ENCODE results near the gene MPND. TPM values are rescaled to one million over a fixed set of nuclear protein-coding genes. Genes with fewer than 3 reads are reported as not detected.
A peak's percentile ranks its signal among the peaks of the same experiment; 100 is the strongest.
"Not testable (repeated sequence)": the region's sequence is repeated elsewhere in the genome, so short reads cannot be mapped to it uniquely, and the experiment has no call there.

The MPND gene
- total RNA-seq, 1 donor from 2014 or later = 24.2 TPM

DNA sequence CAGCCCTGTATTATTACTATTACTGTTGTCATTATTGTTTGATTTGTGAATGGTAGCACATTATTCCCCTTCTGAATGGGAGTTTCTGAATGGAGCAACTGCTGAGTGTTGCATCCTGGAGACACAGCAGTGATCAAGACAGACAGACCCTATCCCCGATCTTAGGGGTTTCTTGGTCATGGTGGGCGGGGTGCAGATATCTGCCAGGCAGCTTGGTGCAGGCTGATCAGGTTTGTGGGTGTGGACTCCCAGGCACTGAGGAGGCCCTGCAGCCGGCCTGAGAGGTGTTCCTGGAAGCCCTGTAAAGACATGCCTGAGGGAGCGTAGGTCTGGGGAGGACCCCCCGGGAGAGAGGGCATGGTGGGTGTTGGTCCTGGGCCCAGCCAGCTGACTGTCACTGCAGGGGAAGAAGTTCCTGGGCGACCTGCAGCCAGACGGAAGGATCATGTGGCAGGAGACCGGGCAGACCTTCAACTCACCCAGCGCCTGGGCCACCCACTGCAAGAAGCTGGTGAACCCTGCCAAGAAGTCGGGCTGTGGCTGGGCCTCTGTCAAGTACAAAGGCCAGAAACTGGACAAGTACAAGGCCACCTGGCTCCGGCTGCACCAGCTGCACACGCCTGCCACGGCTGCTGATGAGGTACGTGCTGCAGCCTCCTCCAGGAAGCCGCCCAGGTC lies 2.1 kb downstream of the MPND start:
- peak; percentile 32 for ATAC-seq

DNA sequence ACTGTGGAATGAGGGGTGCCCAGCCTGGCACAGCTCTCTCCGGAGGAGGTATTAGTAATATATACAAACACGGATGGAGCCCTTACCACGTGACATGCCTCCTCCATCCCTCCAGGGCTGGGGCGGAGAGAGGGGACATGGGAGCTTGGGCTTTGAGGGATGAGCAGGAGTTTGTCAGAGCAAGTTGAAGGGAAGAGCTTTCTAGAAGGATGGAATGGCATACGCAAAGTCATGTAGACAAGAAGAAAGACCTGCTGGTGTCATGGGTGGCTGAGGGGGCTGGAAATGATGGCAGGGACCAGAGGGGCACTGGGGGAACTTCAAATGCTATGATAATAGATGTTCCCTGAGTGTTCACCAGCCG lies 2.6 kb downstream of the MPND start:
- no peak for ATAC-seq
- DNase-seq (ENCODE audit: low spot score) = no peak

More for the DNA sequence above, 2.1 kb downstream of the MPND start:
- peak; percentile 92 for DNase-seq (ENCODE audit: low spot score)

DNA sequence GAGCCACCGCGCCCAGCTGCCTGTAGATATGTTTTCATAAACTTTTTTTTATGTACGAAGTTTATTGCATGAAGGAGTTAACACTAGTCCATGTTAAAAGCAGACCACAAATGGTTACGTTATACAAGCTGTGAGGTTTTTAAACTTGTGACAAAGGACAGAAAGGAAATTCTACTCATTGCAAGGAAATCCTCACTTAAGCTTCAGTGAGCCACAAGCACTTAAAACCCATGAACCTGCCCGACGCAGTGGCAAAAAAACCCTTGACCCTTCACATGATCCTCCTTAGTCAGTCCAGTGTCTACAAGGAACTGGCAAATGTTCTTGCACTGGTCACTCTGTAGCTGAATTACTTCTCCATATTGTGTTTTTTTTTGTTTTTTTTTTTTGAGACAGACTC lies 4.2 kb downstream of the MPND start:
- ATAC-seq (no peak), DNase-seq (ENCODE audit: low spot score) (no peak)

DNA sequence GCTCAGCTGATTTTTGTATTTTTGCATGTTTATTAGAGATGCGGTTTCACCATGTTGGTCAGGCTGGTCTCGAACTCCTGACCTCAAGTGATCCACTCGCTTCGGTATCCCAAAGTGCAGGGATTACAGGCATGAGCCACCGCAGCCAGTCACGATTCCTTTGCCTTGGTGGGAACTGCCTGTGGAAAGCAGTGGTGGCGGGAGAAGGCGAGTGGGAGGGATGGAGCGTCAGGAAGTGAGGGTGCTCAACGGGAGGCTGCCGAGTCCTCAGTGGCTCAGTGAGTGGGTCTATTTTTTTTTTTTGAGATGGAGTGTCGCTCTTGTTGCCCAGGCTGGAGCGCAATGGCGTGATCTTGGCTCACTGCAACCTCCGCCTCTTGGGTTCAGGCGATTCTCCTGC lies 5.9 kb downstream of the MPND start:
- DNase-seq (ENCODE audit: low spot score); ATAC-seq: not testable (repeated sequence)

DNA sequence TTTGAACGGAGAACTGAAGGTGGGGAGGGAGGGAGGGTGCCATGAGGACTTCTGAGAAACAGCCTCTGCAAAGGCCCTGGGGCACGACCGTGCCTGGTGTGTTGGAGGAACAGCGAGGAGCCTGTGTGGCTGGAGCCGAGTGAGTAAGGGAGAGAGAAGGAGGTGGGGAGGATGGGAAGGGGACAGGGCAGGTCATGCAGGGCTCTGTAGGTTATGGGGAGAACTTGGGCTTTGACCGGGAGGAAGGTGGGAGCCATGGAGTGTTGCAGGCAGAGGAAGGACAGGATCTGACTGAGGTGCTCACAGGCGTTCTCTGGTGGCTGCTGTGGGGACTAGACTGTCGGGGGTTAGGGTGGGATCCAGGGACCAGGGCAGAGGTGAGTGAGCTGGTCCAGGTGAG lies 6.7 kb downstream of the MPND start:
- no peak for DNase-seq (ENCODE audit: low spot score)
- no peak for ATAC-seq

DNA sequence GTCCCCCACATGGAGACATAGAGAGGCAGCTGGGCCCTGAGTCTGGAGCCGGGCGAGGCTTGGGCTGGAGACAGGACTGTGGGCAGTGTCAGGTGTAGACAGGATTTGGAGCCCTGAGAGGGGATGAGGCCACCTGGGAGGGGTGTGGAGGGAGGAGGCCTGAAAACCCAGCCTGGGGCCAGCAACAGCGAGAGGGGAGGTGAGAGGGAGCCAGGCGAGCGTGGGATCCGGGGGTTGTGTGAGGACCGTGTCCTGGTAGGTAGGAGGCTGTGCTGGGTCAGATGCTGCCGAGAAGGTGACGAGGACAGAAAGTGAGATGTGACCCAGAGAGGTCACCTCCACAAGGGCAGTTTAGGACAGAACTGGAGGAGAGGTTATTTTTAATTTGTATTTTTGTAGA lies 7.4 kb downstream of the MPND start:
- ATAC-seq (no peak), DNase-seq (ENCODE audit: low spot score) (no peak)

DNA sequence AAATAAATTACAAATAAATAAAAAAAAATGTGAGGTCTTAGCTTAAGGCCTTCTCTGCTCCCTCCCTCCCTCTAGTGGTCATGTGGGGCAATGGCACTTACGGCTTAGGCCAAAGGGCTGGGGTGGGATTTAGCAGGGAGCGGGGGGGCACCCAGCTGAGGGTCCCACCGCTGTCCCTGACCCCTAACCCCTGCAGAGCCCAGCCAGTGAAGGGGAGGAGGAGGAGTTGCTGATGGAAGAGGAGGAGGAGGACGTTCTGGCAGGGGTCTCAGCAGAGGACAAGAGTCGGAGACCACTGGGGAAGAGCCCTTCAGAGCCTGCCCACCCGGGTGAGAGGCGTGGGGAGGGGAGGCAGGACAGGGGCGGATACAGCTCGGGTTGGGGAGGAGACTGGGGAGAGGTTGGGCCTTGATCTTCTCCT lies 9.3 kb downstream of the MPND start:
- DNase-seq (ENCODE audit: low spot score) = no peak
- ATAC-seq = peak; percentile 70

DNA sequence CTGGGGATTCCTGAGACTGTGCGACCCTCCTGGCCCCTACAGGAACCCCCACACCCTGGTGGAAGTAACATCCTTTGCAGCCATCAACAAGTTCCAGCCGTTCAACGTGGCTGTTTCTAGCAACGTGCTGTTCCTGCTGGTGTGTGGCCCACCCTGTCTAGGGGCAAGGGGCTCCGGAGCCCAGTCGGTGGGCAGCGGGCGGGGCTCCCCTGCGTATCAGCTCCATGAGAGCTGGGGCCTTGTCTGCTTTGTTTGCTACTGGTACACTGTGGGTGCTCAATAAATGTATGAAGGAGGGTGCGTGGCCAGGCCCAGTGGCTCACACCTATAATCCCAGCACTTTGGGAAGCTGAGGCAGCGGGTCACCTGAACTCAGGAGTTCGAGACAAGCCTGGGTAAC lies 10.9 kb downstream of the MPND start:
- DNase-seq (ENCODE audit: low spot score) (no peak), ATAC-seq (no peak)

DNA sequence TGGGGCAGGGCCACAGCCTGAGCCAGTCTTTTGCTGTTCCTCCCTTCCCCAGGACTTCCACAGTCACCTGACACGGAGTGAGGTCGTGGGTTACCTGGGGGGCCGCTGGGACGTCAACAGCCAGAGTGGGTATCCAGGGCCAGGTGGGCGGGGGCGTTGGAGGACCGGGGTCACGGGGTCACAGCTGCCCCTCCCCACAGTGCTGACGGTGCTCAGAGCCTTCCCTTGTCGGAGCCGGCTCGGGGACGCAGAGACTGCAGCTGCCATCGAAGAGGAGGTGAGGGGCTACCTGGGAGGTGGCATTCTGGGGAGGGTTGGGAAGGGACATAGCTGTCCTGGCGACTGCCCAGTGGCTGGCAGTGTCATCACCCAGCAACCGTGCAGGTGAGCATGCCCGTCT lies 11.5 kb downstream of the MPND start:
- ATAC-seq = no peak

DNA sequence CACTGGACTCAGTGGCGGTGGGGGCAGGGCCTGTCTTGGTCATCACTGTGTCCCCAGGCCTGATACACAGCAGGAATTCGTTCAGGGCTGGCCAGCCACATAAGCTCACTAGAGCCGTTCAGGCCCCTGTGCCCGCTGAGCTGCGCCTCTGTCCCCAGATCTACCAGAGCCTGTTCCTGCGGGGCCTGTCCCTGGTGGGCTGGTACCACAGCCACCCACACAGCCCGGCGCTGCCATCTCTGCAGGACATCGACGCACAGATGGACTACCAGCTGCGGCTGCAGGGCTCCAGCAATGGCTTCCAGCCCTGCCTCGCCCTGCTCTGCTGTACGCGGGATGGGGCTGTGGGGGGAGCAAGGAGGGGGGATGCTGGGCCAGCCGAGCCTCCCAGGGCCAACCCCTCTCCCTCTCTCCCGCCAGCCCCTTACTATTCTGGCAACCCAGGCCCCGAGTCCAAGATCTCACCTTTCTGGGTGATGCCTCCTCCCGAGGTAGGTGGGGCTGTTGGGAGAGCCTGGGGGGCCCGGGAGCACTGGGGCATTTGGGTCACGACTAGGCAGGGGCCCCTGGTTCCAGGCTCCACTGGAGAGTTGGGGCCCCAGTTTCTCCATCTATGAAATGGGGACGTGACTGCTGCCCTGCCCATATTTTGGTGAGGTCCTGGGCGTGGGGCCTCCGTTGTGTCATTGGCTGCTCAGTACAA lies 13.9 kb downstream of the MPND start:
- ATAC-seq = no peak
- DNase-seq (ENCODE audit: low spot score) = no peak

More for the DNA sequence above, 11.5 kb downstream of the MPND start:
- DNase-seq (ENCODE audit: low spot score) = no peak

DNA sequence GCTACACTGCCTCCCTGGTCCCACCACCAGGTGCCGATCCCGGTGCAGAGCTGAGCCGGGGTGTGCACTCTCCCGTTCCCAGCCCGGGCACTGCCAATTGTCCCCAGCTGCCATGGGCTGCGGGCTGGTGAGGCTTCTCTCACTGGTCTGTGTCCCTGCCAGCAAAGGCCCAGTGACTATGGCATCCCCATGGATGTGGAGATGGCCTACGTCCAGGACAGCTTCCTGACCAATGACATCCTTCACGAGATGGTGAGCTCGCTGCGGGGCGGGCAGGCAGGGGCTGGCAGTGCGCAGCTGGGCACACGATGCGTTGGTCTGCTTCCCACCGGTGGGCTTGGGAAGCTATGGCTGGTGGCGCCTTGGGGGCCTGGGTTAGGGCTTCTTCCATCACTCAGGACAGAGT lies 14.6 kb downstream of the MPND start:
- DNase-seq (ENCODE audit: low spot score) = no peak
- ATAC-seq = no peak

DNA sequence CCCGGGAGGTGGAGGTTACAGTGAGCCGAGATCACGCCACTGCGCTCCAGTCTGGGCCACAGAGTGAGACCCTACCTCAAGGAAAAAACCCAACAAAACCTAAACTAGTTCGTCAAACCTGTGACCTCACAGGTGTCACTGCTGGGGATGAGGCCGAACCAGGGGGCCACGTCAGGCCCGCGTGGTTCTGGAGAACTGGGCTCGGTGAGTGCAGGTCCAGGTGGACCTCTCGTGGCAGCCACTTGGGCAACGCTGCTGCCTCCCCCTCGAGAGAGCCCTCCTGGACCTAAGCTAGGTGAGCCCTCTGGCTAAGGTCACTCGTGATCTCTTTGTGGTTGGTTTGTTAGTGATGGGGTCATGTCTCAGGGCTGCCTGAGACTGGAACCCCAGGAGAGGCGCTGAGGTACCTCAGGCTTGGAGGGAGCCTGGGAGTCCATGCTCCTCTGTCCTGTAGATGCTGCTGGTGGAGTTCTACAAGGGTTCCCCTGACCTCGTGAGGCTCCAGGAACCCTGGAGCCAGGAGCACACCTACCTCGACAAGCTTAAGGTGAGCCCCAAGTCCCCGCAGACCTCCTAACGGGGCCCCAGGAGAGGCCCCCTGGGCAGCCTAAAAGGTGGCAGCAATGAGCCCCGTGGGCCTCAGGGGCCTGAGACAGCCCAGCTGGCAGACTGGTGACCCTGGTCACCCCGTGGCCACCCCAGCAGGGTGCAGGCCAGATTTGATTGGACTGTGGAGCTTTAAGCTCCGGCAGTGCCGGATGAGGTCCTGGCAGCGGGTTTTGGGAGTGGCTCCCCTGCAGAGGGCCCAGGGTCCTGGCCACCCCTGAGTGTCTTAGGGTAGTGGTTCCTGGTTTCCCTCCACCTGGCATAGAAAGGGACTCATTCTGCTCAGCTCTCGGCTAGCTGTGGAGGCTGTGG lies 15.6 kb downstream of the MPND start:
- ATAC-seq = no peak
- no peak for DNase-seq (ENCODE audit: low spot score)

DNA sequence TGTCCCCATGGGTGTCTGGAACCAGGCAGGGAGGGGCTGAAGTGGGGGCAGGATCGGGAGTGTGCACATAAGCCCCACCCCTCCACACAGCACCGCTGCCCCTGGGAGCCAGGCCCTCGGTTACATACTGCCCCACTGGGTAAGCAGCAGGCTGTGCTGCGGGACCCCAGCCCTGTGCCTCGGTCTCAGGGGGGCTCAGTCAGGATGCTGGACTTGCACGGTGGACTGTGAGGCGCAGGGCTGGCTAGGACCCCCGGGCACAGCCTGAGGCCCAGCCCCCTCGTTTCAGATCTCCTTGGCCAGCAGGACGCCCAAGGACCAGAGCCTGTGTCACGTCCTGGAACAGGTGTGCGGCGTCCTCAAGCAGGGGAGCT lies 16.3 kb downstream of the MPND start:
- DNase-seq (ENCODE audit: low spot score) = no peak
- peak; percentile 4 for ATAC-seq

DNA sequence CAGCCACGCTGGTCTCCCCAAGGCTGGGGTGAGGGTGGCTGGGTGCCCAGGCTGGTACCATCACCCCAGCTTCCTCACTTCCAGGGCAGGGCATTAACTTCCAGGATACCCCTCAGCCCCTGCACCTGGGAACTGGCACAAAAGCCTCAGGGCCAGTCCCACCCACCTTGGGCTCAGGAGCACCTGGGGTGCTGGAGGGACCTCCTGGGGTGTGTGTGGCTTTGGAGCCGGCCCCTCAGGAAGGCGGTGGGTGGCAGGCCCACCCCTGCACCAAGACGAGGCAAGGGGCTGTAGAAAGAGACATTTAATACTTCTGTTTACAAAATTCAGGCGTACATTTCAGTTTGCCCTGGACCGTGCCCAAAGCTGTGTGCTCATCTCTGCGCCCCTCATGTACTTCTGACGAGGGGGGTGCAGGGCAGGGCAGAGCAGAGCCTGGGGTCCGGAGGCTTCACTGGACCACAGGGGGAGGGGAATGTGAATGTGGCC lies 16.8 kb downstream of the MPND start:
- DNase-seq (ENCODE audit: low spot score) = no peak
- ATAC-seq = no peak

DNA sequence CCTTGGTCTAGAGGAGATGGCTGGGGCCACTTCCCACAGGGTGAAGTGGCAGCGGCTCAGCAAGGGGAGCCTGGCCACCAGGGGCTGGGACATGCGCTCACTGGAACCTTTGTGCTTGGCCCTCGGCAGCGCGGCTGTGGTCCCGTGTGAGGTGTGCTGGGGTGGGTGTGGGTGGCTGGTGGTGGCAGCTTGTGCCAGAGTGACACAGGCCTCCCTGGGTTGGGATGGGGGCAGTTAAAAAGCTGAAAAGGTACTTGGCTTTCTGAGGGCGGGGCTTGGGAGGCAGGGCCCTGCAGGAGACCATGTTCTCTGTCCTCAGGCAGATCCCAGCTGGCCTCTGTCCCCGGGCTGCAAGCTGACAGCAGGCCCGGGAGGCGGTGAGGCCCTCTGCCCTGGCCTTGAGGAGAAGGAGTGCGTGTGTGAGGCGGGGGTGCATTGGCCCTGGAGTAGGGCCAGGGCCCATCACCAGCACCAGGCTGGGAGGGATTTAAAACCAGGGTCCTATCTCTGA lies 17.3 kb downstream of the MPND start:
- ATAC-seq = peak; percentile 17
- no peak for DNase-seq (ENCODE audit: low spot score)

DNA sequence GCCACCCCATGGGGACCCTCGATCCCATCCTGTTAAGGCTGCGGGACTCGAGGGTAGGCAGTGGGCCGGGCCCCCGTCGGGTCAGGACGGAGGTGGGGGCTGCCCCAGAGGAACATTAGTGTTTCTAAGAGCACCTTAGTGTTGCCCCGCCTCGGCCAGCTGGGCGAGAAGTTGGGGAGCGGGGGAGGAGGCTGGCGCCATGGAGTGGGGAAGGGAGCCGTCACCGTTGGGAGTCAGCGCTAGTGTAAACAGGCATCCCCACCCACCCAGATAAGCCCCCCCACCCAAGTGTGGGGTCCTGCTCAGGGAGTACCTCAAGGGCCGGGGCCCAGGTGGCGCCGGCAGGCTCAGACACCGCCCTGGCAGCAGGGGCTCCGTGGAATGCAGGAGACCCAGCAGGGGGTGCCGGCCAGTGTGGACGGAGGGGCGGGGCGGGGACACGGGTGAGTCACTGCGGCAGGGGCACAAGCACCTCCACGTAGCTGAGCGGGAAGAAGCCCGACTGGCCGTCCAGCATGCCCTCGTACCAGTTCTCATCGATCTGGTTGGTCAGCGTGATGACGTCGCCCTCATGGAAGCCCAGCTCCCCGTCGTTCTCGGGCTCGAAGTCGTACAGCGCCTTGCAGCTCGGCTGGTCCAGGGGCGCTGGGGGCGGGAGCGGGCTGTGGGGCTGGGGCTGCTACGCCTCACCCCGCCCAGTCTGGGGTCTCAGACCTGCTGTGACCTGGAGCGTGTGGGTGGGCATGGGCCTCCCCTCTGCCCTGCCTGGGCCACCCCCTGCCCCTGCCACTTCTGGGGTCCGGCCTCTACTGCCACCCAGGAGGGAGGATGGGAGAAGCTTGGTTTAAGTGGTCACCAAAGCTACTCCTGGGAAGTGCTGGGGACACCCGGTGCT lies 18.0 kb downstream of the MPND start:
- no peak for ATAC-seq
- no peak for DNase-seq (ENCODE audit: low spot score)

DNA sequence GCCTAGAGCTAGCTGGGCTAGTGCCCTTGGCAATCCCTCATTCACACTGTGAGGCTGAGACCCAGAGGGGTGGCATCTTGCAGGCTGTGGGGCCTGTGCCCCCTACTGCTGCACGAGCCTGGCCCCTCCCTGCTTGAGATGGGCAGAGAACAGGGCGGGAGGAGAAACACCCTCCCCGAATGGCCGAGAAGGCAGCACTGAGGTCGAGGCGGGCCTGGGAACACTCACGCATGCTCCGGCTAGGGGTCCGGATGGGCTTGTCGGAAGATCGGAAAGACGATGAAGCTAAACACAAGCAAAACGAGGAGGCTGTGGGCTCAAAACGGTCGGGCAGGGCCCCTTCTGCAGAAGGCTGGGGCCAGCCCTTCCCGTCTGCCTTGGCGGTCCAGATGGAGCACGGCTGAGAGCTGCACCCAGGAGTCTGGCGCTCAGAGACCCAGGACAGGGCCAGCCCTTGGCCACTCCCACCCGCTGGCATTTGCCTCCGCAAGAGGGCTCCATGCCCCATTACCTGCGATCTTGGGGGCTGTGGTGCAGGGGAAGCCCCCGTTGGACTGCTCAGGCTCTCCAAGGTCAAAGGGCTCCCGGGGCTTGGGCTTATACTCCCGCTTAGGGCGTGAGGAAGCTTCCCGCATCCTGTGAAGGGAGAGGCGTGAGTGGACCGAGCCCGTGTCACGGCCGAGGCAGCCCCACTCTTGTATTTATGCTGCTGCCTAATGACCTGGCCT lies 18.9 kb downstream of the MPND start:
- DNase-seq (ENCODE audit: low spot score) (no peak), ATAC-seq (peak; percentile 2)

DNA sequence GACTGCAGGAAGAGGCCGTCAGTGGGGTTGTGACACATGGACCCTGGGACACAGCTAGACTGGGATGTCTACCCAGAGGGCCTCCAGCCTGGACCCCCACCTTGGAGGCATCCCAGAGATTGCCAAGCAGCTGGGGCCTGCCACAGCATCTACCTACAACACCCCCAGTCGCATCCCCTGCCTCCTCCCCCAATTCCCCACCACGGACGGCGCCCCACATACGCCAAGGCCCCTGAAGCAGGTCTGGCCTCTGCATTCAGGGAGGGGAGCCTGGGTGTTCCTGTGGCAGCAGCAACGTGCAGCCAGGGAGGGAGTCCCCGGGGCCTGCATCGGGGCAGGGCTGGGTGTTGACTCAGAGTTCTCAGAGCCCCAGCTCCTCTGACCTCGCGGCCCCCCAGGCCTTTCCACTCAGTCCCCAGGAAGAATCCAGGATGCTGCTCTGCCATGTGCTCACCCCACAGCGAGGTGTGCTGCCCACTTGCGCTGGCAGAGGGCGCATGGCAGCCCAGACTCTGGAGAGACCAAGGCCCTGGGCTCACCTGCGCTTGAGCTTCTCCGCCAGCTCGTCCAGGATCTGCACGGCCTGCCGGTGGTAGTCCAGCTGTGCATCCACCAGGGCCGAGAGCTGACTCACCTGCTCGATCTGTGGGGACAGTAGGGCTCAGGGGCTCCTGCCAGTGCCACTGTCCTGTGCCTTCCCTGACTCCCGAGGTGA lies 19.6 kb downstream of the MPND start:
- peak; percentile 50 for DNase-seq (ENCODE audit: low spot score)
- ATAC-seq = peak; percentile 5
